H1 (cell line): ENCODE results near the gene IGFBP4. TPM values are rescaled to one million over a fixed set of nuclear protein-coding genes. Genes with fewer than 3 reads are reported as not detected.

ENCODE experiments used
- ASH2L ChIP-seq: fragments of 200-600, 300-600 bp; sonication (generic); IDR thresholded peaks from one replicate; pipeline ENCODE4 v1.7.1; 2017; ENCODE audit warnings: low read length
- CEBPB ChIP-seq: IDR thresholded peaks from 2 replicates; pipeline ENCODE4 v1.6.1; 2012; ENCODE audit warnings: low read depth, low read length
- CHD2 ChIP-seq: IDR thresholded peaks from 2 replicates; pipeline ENCODE4 v1.6.1; 2012; ENCODE audit warnings: low read length, improper control_type of control experiment
- CHD7 ChIP-seq: fragments of 300-600 bp; sonication (generic); IDR thresholded peaks from 2 replicates; pipeline ENCODE4 v1.7.1; 2012; ENCODE audit warnings: low read length, moderate library complexity, mild to moderate bottlenecking, inconsistent platforms; ENCODE audit not compliant: insufficient replicate concordance
- CTBP2 ChIP-seq: IDR thresholded peaks from 2 replicates; pipeline ENCODE4 v1.7.0; 2011; ENCODE audit warnings: borderline replicate concordance, mild to moderate bottlenecking, moderate library complexity, mixed read lengths, low read length; ENCODE audit not compliant: insufficient read depth, insufficient read length
- JUN ChIP-seq: IDR thresholded peaks from 2 replicates; pipeline ENCODE4 v1.6.1; 2011; ENCODE audit warnings: low read depth, mild to moderate bottlenecking, improper control_type of control experiment, low read length
- POLR2AphosphoS5 ChIP-seq: IDR thresholded peaks from 2 replicates; pipeline ENCODE4 v1.6.1; 2011; ENCODE audit warnings: low read depth, low read length
- SIX5 ChIP-seq: IDR thresholded peaks from 2 replicates; pipeline ENCODE4 v1.6.1; 2011; ENCODE audit warnings: mild to moderate bottlenecking, low read depth, low read length
- SP2 ChIP-seq: IDR thresholded peaks from 2 replicates; pipeline ENCODE4 v1.6.1; 2012; ENCODE audit warnings: mild to moderate bottlenecking, low read length, inconsistent platforms
- TCF12 ChIP-seq: IDR thresholded peaks from 2 replicates; pipeline ENCODE4 v1.6.1; 2011; ENCODE audit warnings: low read depth, mild to moderate bottlenecking, low read length
- polyA plus RNA-seq, 7 experiments: library from polyadenylated mRNA; depleted of rRNA in 3 of 7; stranded (reverse) in 5 of 7; unstranded in 2 of 7; fragments of >200 nt in 5 of 7; fragments of 200-250 nt in 2 of 7; gene quantifications; 1 replicate in 5 of 7; 2 replicates in 1 of 7; 4 replicates in 1 of 7; pipeline versions ENCODE4 v1.2.1 to v1.2.3, GENCODE V29; 2011 to 2013; ENCODE audit warnings: missing spikeins in 2 of 7, mixed read lengths in 2 of 7
- total RNA-seq: library from RNA; stranded (reverse); fragmentation: NEBNext Ultra II Directional; extraction: Animal tissue kit (Norgen Biotek cat#: 25700); gene quantifications from 2 replicates; pipeline ENCODE4 v1.2.1, GENCODE V29; 2021
- TF ChIP-seq, protein P1 (sequence below): IDR thresholded peaks from 2 replicates; pipeline ENCODE4 v1.6.1; 2012; ENCODE audit warnings: inconsistent platforms

Gene IGFBP4
- total and polyA plus RNA-seq, 2 of the 8 experiments (the other 6 are each of a cell fraction or from before 2014, with no cell fraction given), result 85.5 to 105 TPM

GRCh38 chr17:40412880-40413279 is 30.4 kb upstream of the IGFBP4 start (continued):
- no peak for TF ChIP-seq CHD7
- TF ChIP-seq, protein P1, sequence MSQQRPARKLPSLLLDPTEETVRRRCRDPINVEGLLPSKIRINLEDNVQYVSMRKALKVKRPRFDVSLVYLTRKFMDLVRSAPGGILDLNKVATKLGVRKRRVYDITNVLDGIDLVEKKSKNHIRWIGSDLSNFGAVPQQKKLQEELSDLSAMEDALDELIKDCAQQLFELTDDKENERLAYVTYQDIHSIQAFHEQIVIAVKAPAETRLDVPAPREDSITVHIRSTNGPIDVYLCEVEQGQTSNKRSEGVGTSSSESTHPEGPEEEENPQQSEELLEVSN, result no peak
- TF ChIP-seq POLR2AphosphoS5, result no peak
- TF ChIP-seq CTBP2, result no peak
- no peak for TF ChIP-seq CEBPB
- TF ChIP-seq TCF12, result no peak
- no peak for TF ChIP-seq CHD2
- TF ChIP-seq SIX5, result no peak
- TF ChIP-seq JUN, result no peak
- no peak for TF ChIP-seq ASH2L
- TF ChIP-seq SP2, result no peak
